MM.1S (cell line): ENCODE measurements around the gene CALML5.

Experiments used
- DNase-seq: peaks from one replicate; pipeline ENCODE4 v3.0.0-alpha.2; 2015
- H2AFZ ChIP-seq: fragments of 300-600 bp; sonication (generic); 2 replicates; pipeline ENCODE4 v1.6.0; 2016; ENCODE audit warnings: antibody characterized with exemption, low read length
- H3F3A ChIP-seq: fragments of 300-600 bp; sonication (generic); 2 replicates; pipeline ENCODE4 v1.6.1; 2016; ENCODE audit warnings: mild to moderate bottlenecking, antibody characterized with exemption, low read length, moderate library complexity, mixed read lengths; ENCODE audit not compliant: insufficient read depth
- H3K27ac ChIP-seq: fragments of 300-600 bp; sonication (generic); 2 replicates; pipeline ENCODE4 v1.5.1; 2016; ENCODE audit warnings: mild to moderate bottlenecking, low read length
- H3K27me3 ChIP-seq: fragments of 300-600 bp; sonication (generic); replicated peaks from 2 replicates; pipeline ENCODE4 v1.6.0; 2016; ENCODE audit warnings: low read length; ENCODE audit not compliant: insufficient read depth
- H3K36me3 ChIP-seq: fragments of 300-600 bp; sonication (generic); replicated peaks from 2 replicates; pipeline ENCODE4 v1.6.1; 2016; ENCODE audit warnings: mild to moderate bottlenecking, low read length, mixed read lengths; ENCODE audit not compliant: insufficient read depth
- H3K4me1 ChIP-seq: fragments of 300-600 bp; sonication (generic); 2 replicates; pipeline ENCODE4 v1.6.1; 2016; ENCODE audit warnings: low read length, mixed read lengths
- H3K4me2 ChIP-seq: fragments of 300-600 bp; sonication (generic); 2 replicates; pipeline ENCODE4 v1.6.0; 2016; ENCODE audit warnings: low read depth, low read length
- H3K4me3 ChIP-seq: fragments of 300-600 bp; sonication (generic); 2 replicates; pipeline ENCODE4 v1.5.1; 2016; ENCODE audit warnings: low read length, mixed read lengths
- H3K79me2 ChIP-seq: fragments of 300-600 bp; sonication (generic); 2 replicates; pipeline ENCODE4 v1.6.1; 2016; ENCODE audit warnings: mixed run types, low read length, mixed read lengths
- H3K9ac ChIP-seq: fragments of 300-600 bp; sonication (generic); 2 replicates; pipeline ENCODE4 v1.6.1; 2016; ENCODE audit warnings: low read length, mixed read lengths
- H3K9me2 ChIP-seq: fragments of 300-600 bp; sonication (generic); replicated peaks from 2 replicates; pipeline ENCODE4 v1.6.1; 2016; ENCODE audit warnings: mild to moderate bottlenecking, low read length, mixed read lengths; ENCODE audit not compliant: insufficient read depth
- H3K9me3 ChIP-seq: fragments of 300-600 bp; sonication (generic); replicated peaks from 2 replicates; pipeline ENCODE4 v1.6.1; 2016; ENCODE audit warnings: mild to moderate bottlenecking, low read length, mixed read lengths; ENCODE audit not compliant: insufficient read depth
- H4K20me1 ChIP-seq: fragments of 300-600 bp; sonication (generic); 2 replicates; pipeline ENCODE4 v1.6.1; 2016; ENCODE audit warnings: mild to moderate bottlenecking, low read length, moderate library complexity, mixed read lengths; ENCODE audit not compliant: insufficient read depth
- CTCF ChIP-seq: fragments of 300-600 bp; sonication (generic); IDR thresholded peaks from 2 replicates; pipeline ENCODE4 v1.5.1; 2016; ENCODE audit warnings: antibody characterized with exemption, low read length, mixed read lengths
- EZH2 ChIP-seq: fragments of 300-600 bp; sonication (generic); optimal IDR thresholded peaks from 2 replicates; pipeline ENCODE3; 2017; ENCODE audit warnings: low read depth, mild to moderate bottlenecking, antibody characterized with exemption, low read length, mixed read lengths
- EZH2phosphoT487 ChIP-seq: fragments of 300-600 bp; sonication (generic); IDR thresholded peaks from 2 replicates; pipeline ENCODE4 v1.6.1; 2018; ENCODE audit warnings: antibody characterized with exemption, low read length

CALML5 gene

DNA sequence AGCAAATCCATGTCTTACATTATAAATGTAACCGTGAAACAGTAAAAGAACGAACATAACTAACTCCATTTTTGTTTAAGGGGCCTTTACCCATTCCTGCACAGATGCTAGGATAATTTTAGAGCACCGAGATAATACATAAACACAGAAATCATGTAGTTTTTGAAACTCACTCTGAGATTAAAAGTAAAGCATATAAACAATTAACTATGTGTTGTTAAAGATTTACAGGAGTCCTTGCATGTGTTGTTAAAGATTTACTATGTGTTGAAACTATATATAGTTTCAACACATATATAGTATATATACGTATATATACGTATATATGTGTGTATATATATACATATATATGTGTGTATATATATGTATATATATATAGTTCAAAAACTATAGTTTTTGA is 18.2 kb upstream of the CALML5 start:
- no peaks in the 10 kb centered on the region for H3K9me2 ChIP-seq
- H3K27ac ChIP-seq: no peak overlapping the region
- H3K4me3 ChIP-seq: no peak overlapping the region
- 0 out of 2 replicates have a peak, but pooled peaks cover 4% of the 10 kb centered on the region for H3K27me3 ChIP-seq
- no peaks in the 10 kb centered on the region for H3K36me3 ChIP-seq
- no peak for TF ChIP-seq EZH2phosphoT487
- no peak for TF ChIP-seq EZH2
- TF ChIP-seq CTCF: no peak
- no peak overlapping the region for H3K9ac ChIP-seq
- no peaks in the 10 kb centered on the region for H3K9me3 ChIP-seq
- H3F3A ChIP-seq: no peaks in the 10 kb centered on the region
- H3K4me2 ChIP-seq: no peak overlapping the region
- no peaks in the 10 kb centered on the region for H3K79me2 ChIP-seq
- H3K4me1 ChIP-seq: no peaks in the 10 kb centered on the region
- H2AFZ ChIP-seq: no peak overlapping the region
- H4K20me1 ChIP-seq: no peaks in the 10 kb centered on the region
- no peak for DNase-seq

DNA sequence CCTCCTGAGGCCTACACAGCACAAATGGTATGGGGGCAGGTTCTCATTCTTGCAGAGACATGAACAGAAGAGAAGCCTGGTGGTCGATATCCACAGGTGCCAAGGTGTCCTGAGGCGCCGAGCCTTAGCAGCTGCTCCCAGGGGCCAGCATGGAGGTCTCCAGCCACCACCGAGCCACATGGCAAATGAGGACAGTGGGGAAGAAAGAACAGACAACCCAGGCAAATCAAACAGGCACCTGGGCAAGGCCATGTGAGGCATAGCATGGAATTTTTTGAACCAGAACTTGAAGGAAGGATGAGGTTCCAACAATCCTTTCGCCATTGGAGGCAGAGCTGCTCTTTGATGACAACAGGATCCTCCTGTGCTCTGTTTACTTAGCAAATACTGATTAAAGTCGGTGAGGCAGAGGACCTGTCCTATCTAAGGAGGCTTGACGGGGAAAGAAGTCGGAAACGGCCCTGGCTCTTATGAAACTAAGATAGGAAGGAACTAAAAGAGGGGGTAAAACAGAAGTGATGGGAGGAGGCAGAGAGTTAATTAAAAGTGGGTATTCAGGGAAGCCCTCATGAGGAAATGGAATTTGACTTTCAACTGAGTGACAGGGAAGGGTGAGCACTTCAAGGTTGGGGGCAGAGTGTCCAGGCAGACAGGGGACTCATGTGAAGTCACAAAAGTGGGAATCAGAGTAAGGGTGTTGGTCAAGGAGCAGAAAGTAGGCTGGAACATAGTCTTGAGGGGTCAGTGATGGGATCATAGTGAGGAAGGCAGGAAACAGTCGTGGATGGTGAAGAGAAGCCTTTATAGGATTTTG is 16.8 kb upstream of the CALML5 start:
- H3K27ac ChIP-seq: no peak overlapping the region
- no peaks in the 10 kb centered on the region for H3K79me2 ChIP-seq
- H3K4me3 ChIP-seq: no peak overlapping the region
- TF ChIP-seq EZH2 (no peak), CTCF (no peak), EZH2phosphoT487 (no peak)
- H3K27me3 ChIP-seq: 0 out of 2 replicates have a peak, but pooled peaks cover 4% of the 10 kb centered on the region
- no peaks in the 10 kb centered on the region for H3F3A ChIP-seq
- H2AFZ ChIP-seq: no peak overlapping the region
- no peaks in the 10 kb centered on the region for H4K20me1 ChIP-seq
- no peaks in the 10 kb centered on the region for H3K4me1 ChIP-seq
- H3K4me2 ChIP-seq: no peak overlapping the region
- DNase-seq: no peak
- no peaks in the 10 kb centered on the region for H3K9me3 ChIP-seq
- H3K9me2 ChIP-seq: no peaks in the 10 kb centered on the region
- no peak overlapping the region for H3K9ac ChIP-seq
- no peaks in the 10 kb centered on the region for H3K36me3 ChIP-seq

- Histone ChIP-seq H3K9me2 (no peaks in the 10 kb centered on the region), H4K20me1 (no peaks in the 10 kb centered on the region), H2AFZ (no peak overlapping the region), H3K9ac (no peak overlapping the region), H3K27ac (no peak overlapping the region), H3K4me3 (no peak overlapping the region), H3F3A (no peaks in the 10 kb centered on the region), H3K36me3 (no peaks in the 10 kb centered on the region), H3K27me3 (0 out of 2 replicates have a peak, but pooled peaks cover 4% of the 10 kb centered on the region), H3K79me2 (no peaks in the 10 kb centered on the region), H3K9me3 (no peaks in the 10 kb centered on the region), H3K4me2 (no peak overlapping the region), H3K4me1 (no peaks in the 10 kb centered on the region)
- TF ChIP-seq EZH2phosphoT487 (no peak), CTCF (no peak), EZH2 (no peak)
- no peak for DNase-seq
Measured at GRCh38 chr10:5514226-5514850, 15.0 kb upstream of the CALML5 start.
